Measurements from ENCODE around the gene PSMB3.
"Not testable (repeated sequence)": the region's sequence is repeated elsewhere in the genome, so short reads cannot be mapped to it uniquely, and the experiment has no call there.

PSMB3 gene

GRCh38 chr17:38749223-38750043, 3.1 kb upstream of the PSMB3 start:
- DNase-seq (ENCODE audit: low read depth): no peak

GRCh38 chr17:38750044-38750311, 2.6 kb upstream of the PSMB3 start:
- DNase-seq (ENCODE audit: low read depth): no peak

- DNase-seq (ENCODE audit: low read depth): no peak
These were observed 2.0 kb upstream of the PSMB3 start for GRCh38 chr17:38750312-38751121.

- DNase-seq (ENCODE audit: low read depth): no peak
These were observed 1.3 kb upstream of the PSMB3 start for GRCh38 chr17:38751144-38751807.

- peak; percentile 69 for DNase-seq (ENCODE audit: low read depth)
These were observed 683 bp upstream of the PSMB3 start for GRCh38 chr17:38751808-38752307.

- no peak for DNase-seq (ENCODE audit: low read depth)
These were observed 548 bp downstream of the PSMB3 start for GRCh38 chr17:38753071-38753506.

- no peak for DNase-seq (ENCODE audit: low read depth)
These were observed 9.1 kb downstream of the PSMB3 start for GRCh38 chr17:38761612-38762011.

GRCh38 chr17:38762231-38762630, 9.7 kb downstream of the PSMB3 start:
- no peak for DNase-seq (ENCODE audit: low read depth)

- DNase-seq (ENCODE audit: low read depth): no peak
These were observed 13.8 kb downstream of the PSMB3 start for GRCh38 chr17:38766341-38766740.

GRCh38 chr17:38768417-38768816, 15.9 kb downstream of the PSMB3 start:
- no peak for DNase-seq (ENCODE audit: low read depth)

- no peak for DNase-seq (ENCODE audit: low read depth)
These were observed 20.7 kb downstream of the PSMB3 start for GRCh38 chr17:38773258-38773657.

- DNase-seq (ENCODE audit: low read depth): no peak
These were observed 25.2 kb downstream of the PSMB3 start for GRCh38 chr17:38777641-38778250.

- no peak for DNase-seq (ENCODE audit: low read depth)
These were observed 27.6 kb downstream of the PSMB3 start for GRCh38 chr17:38779965-38780752.

- no peak for DNase-seq (ENCODE audit: low read depth)
These were observed 30.7 kb downstream of the PSMB3 start for GRCh38 chr17:38783227-38783626.

- DNase-seq (ENCODE audit: low read depth): no peak
These were observed 33.8 kb downstream of the PSMB3 start for GRCh38 chr17:38786372-38786771.

- DNase-seq (ENCODE audit: low read depth): not testable (repeated sequence)
These were observed 35.5 kb downstream of the PSMB3 start for GRCh38 chr17:38787999-38788398.

GRCh38 chr17:38789185-38789584, 36.6 kb downstream of the PSMB3 start:
- no peak for DNase-seq (ENCODE audit: low read depth)

- not testable (repeated sequence) for DNase-seq (ENCODE audit: low read depth)
These were observed 37.7 kb downstream of the PSMB3 start for GRCh38 chr17:38790148-38790707.

- DNase-seq (ENCODE audit: low read depth): no peak
These were observed 38.6 kb downstream of the PSMB3 start for GRCh38 chr17:38791162-38791561.

- DNase-seq (ENCODE audit: low read depth): no peak
These were observed 41.7 kb downstream of the PSMB3 start for GRCh38 chr17:38794221-38794620.
